B cell (primary cell): Measurements from ENCODE around the gene LHPP. TPM values are rescaled to one million over a fixed set of nuclear protein-coding genes. Genes with fewer than 3 reads are reported as not detected.

ENCODE experiments used
- ATAC-seq: fragments of 200-7000 bp; cut with Tn5 transposase; one replicate; pipeline ENCODE4 v1.10.0; 2021; ENCODE audit warnings: low read depth, mild to moderate bottlenecking, moderate number of reproducible peaks, moderate library complexity
- CTCF ChIA-PET: fragments of 350-600 bp; sonication (Branson Sonifier 250); formaldehyde crosslinking; loops from one replicate; lab custom pipeline; 2021; ENCODE audit warnings: antibody characterized with exemption, inconsistent platforms; lab: Charles Lee
- POLR2A ChIA-PET: fragments of 350-600 bp; sonication (Branson Sonifier 250); formaldehyde crosslinking; loops from one replicate; lab custom pipeline; 2021; ENCODE audit warnings: antibody characterized with exemption; lab: Charles Lee
- DNase-seq: peaks from one replicate; pipeline ENCODE4 v3.0.0; 2013
- H2AFZ ChIP-seq: 2 replicates; pipeline ENCODE4 v1.6.1; 2012; ENCODE audit warnings: mild to moderate bottlenecking, low read depth, low read length; ENCODE audit not compliant: insufficient read depth, poor library complexity, severe bottlenecking
- H3K27ac ChIP-seq, 2 donors: 1 replicate in 1 of 2; 2 replicates in 1 of 2; pipeline ENCODE4 v1.5.1; 2012 to 2013; ENCODE audit warnings: low read length in 2 of 2, mild to moderate bottlenecking in 2 of 2, moderate library complexity in 1 of 2
- H3K27me3 ChIP-seq, 4 experiments: fragments of 200-600 bp in 1 of 4; sonication (generic) in 1 of 4; replicated peaks in 1 of 4; 1 replicate in 2 of 4; 2 replicates in 2 of 4; pipeline versions ENCODE4 v1.6.1 to v1.7.0; 2013 to 2016; ENCODE audit warnings: low read length in 3 of 4, mild to moderate bottlenecking in 2 of 4, mixed read lengths in 1 of 4, moderate library complexity in 1 of 4; ENCODE audit not compliant: insufficient read depth in 4 of 4, control insufficient read depth in 3 of 4; ENCODE audit errors: control extremely low read depth in 1 of 4
- H3K36me3 ChIP-seq, 2 experiments: replicated peaks in 1 of 2; 1 replicate in 1 of 2; 2 replicates in 1 of 2; pipeline versions ENCODE4 v1.6.1 to v1.7.1; 2013; ENCODE audit warnings: low read length in 1 of 2; ENCODE audit not compliant: insufficient read depth in 2 of 2, control insufficient read depth in 1 of 2; ENCODE audit errors: control extremely low read depth in 1 of 2, extremely low read depth in 1 of 2
- H3K4me1 ChIP-seq, 2 donors: fragments of 200-600 bp in 1 of 2; sonication (generic) in 1 of 2; 1 replicate in 1 of 2; 2 replicates in 1 of 2; pipeline versions ENCODE4 v1.5.1 to v1.6.1; 2013 to 2017; ENCODE audit warnings: low read length in 2 of 2; ENCODE audit not compliant: control insufficient read depth in 2 of 2, insufficient read depth in 2 of 2
- H3K4me2 ChIP-seq: replicated peaks from 2 replicates; pipeline ENCODE3; 2012; ENCODE audit warnings: mild to moderate bottlenecking, low read depth, low read length; ENCODE audit not compliant: poor library complexity, severe bottlenecking
- H3K4me3 ChIP-seq, 5 experiments: fragments of 200-600 bp in 1 of 5; sonication (generic) in 1 of 5; 1 replicate in 3 of 5; 2 replicates in 2 of 5; pipeline versions ENCODE4 v1.5.1 to v1.7.0; 2011 to 2016; ENCODE audit warnings: low read length in 4 of 5, mild to moderate bottlenecking in 4 of 5, low read depth in 2 of 5, control low read depth in 1 of 5, moderate library complexity in 1 of 5; ENCODE audit not compliant: insufficient read depth in 1 of 5; ENCODE audit errors: control extremely low read depth in 1 of 5, extremely low read depth in 1 of 5
- H3K79me2 ChIP-seq: fragments of 200-600 bp; sonication (generic); one replicate; pipeline ENCODE4 v1.6.0; 2016; ENCODE audit warnings: low read length; ENCODE audit not compliant: control insufficient read depth, insufficient read depth
- H3K9ac ChIP-seq: fragments of 200-600 bp; sonication (generic); 2 replicates; pipeline ENCODE4 v1.6.1; 2017; ENCODE audit warnings: mild to moderate bottlenecking, low read length, moderate library complexity
- H3K9me3 ChIP-seq, 3 donors: one replicate each; pipeline versions ENCODE4 v1.6.1 to v1.7.1; 2013; ENCODE audit warnings: low read length in 2 of 3; ENCODE audit not compliant: control insufficient read depth in 2 of 3, insufficient read depth in 1 of 3; ENCODE audit errors: control extremely low read depth in 1 of 3
- H4K20me1 ChIP-seq: 2 replicates; pipeline ENCODE4 v1.6.0; 2012; ENCODE audit warnings: mild to moderate bottlenecking, low read length; ENCODE audit not compliant: insufficient read depth, control insufficient read depth, poor library complexity, severe bottlenecking
- H3K27ac Mint-ChIP-seq: one replicate; pipeline ENCODE4 v1.8.0; 2021; ENCODE audit warnings: mixed read lengths
- H3K27me3 Mint-ChIP-seq: one replicate; pipeline ENCODE4 v1.8.0; 2021; ENCODE audit warnings: mixed read lengths
- H3K4me1 Mint-ChIP-seq: one replicate; pipeline ENCODE4 v1.8.0; 2021; ENCODE audit warnings: mixed read lengths
- H3K4me3 Mint-ChIP-seq: one replicate; pipeline ENCODE4 v1.8.0; 2021; ENCODE audit warnings: mixed read lengths
- H3K9me3 Mint-ChIP-seq: one replicate; pipeline ENCODE4 v1.8.0; 2022; ENCODE audit warnings: mixed read lengths; ENCODE audit not compliant: insufficient read depth
- CTCF ChIP-seq: fragments of 200-600 bp; IDR thresholded peaks from one replicate; pipeline ENCODE4 v1.8.0; 2022; ENCODE audit warnings: antibody characterized with exemption, mild to moderate bottlenecking
- EZH2 ChIP-seq: IDR thresholded peaks from 2 replicates; pipeline ENCODE4 v1.6.1; 2012; ENCODE audit warnings: borderline replicate concordance, low read depth, mild to moderate bottlenecking, moderate library complexity, low read length; ENCODE audit not compliant: insufficient read depth, poor library complexity, severe bottlenecking
- WGBS: methylation state at CpG from one replicate; pipeline ENCODE4 v1.1.5; 2013; ENCODE audit warnings: missing lambda C conversion rate; ENCODE audit not compliant: insufficient coverage; 5-methylcytosine and 5-hydroxymethylcytosine counted together
- intact Hi-C: fragments of 100-400 bp; cut with micrococcal nuclease; formaldehyde crosslinking; loops from one replicate; pipeline ENCODE4 v1.10.0; 2022
- polyA plus RNA-seq: library from polyadenylated mRNA; depleted of rRNA; stranded (reverse); fragments of >200 nt; gene quantifications from 2 replicates; pipeline ENCODE4 v1.2.3, GENCODE V29; 2012
- total RNA-seq, 2 donors: library from RNA; stranded (reverse); fragments of 120-200 nt in 1 of 2; gene quantifications; 1 replicate in 1 of 2; 2 replicates in 1 of 2; pipeline versions ENCODE4 v1.2.3 to v1.2.4, GENCODE V29; 2013 to 2022

The LHPP gene
- total and polyA plus RNA-seq, 2 donors (not counting 1 experiment from before 2014, with no cell fraction given) = 60.2 to 83.5 TPM

- Histone ChIP-seq H4K20me1 (no peaks in the 10 kb centered on the region), H3K9me3 (peaks cover 0 to 10% (median 6%) of the 10 kb centered on the region in 3 donors), H3K27me3 (no peaks in the 10 kb centered on the region), H3K4me2 (no peak overlapping the region), H3K4me1 (no peaks in the 10 kb centered on the region), H3K4me3 (no peak overlapping the region), H3K36me3 (peaks cover 0 to 3% of the 10 kb centered on the region in 2 experiments), H3K79me2 (no peaks in the 10 kb centered on the region), H2AFZ (no peak overlapping the region), H3K9ac (no peak overlapping the region), H3K27ac (no peak overlapping the region)
- H3K9me3 Mint-ChIP-seq = no peaks in the 10 kb centered on the region
- no peaks in the 10 kb centered on the region for H3K4me1 Mint-ChIP-seq
- ATAC-seq (no peak), DNase-seq (no peak)
- no peak overlapping the region for H3K27ac Mint-ChIP-seq
- TF ChIP-seq EZH2 (no peak), CTCF (no peak)
- no peaks in the 10 kb centered on the region for H3K27me3 Mint-ChIP-seq
- intact Hi-C loops = no loop called here
- CTCF ChIA-PET = no interaction called here
- no peak overlapping the region for H3K4me3 Mint-ChIP-seq
- POLR2A ChIA-PET = no interaction called here
- WGBS = 92% methylated on average over 12 of the region's 12 CpGs
These were observed 21.3 kb downstream of the LHPP start for GRCh38 chr10:124482876-124483275.

- POLR2A ChIA-PET = no interaction called here
- H2AFZ ChIP-seq = no peak overlapping the region
These were observed 22.4 kb downstream of the LHPP start for GRCh38 chr10:124484031-124484430.

More at GRCh38 chr10:124484031-124484430, 22.4 kb downstream of the LHPP start:
- H3K36me3 ChIP-seq = peaks cover 5 to 11% of the 10 kb centered on the region in 2 experiments
- H3K4me3 Mint-ChIP-seq = no peak overlapping the region
- H3K4me1 Mint-ChIP-seq = no peaks in the 10 kb centered on the region
- no peak for TF ChIP-seq EZH2
- TF ChIP-seq CTCF = no peak
- no peaks in the 10 kb centered on the region for H3K27me3 ChIP-seq
- H3K4me2 ChIP-seq = no peak overlapping the region
- H3K27ac ChIP-seq = no peak overlapping the region
- H3K27me3 Mint-ChIP-seq = no peaks in the 10 kb centered on the region
- ATAC-seq (no peak), DNase-seq (no peak)
- no peak overlapping the region for H3K27ac Mint-ChIP-seq
- no peaks in the 10 kb centered on the region for H4K20me1 ChIP-seq
- no peak overlapping the region for H3K4me3 ChIP-seq
- H3K9me3 ChIP-seq = peaks cover 0 to 10% (median 6%) of the 10 kb centered on the region in 3 donors
- no peaks in the 10 kb centered on the region for H3K4me1 ChIP-seq
- no peak overlapping the region for H3K9ac ChIP-seq
- CTCF ChIA-PET = no interaction called here
- intact Hi-C loops = no loop called here
- H3K79me2 ChIP-seq = no peaks in the 10 kb centered on the region
- no peaks in the 10 kb centered on the region for H3K9me3 Mint-ChIP-seq
- WGBS = 98% methylated on average over 17 of the region's 17 CpGs
